Osteocyte (in vitro differentiated cells): ENCODE data around the gene UST. TPM values are rescaled to one million over a fixed set of nuclear protein-coding genes. Genes with fewer than 3 reads are reported as not detected.

ENCODE experiments used
- DNase-seq: peaks from one replicate; pipeline ENCODE4 v3.0.0; 2021; ENCODE audit warnings: mixed read lengths; ENCODE audit not compliant: unreplicated experiment; ENCODE audit errors: extremely low spot score
- H3K27ac Mint-ChIP-seq: one replicate; pipeline ENCODE4 v1.8.0; 2021; ENCODE audit warnings: mild to moderate bottlenecking, mixed read lengths; ENCODE audit not compliant: unreplicated experiment
- H3K27me3 Mint-ChIP-seq: one replicate; pipeline ENCODE4 v1.8.0; 2021; ENCODE audit warnings: mixed read lengths; ENCODE audit not compliant: unreplicated experiment
- H3K36me3 Mint-ChIP-seq: one replicate; pipeline ENCODE4 v1.8.0; 2021; ENCODE audit warnings: mixed read lengths; ENCODE audit not compliant: unreplicated experiment
- H3K4me1 Mint-ChIP-seq: one replicate; pipeline ENCODE4 v1.8.0; 2021; ENCODE audit warnings: mixed read lengths; ENCODE audit not compliant: unreplicated experiment
- H3K4me3 Mint-ChIP-seq: one replicate; pipeline ENCODE4 v1.8.0; 2021; ENCODE audit warnings: mild to moderate bottlenecking, moderate library complexity, mixed read lengths; ENCODE audit not compliant: unreplicated experiment
- H3K9me3 Mint-ChIP-seq: one replicate; pipeline ENCODE4 v1.8.0; 2021; ENCODE audit warnings: mixed read lengths; ENCODE audit not compliant: unreplicated experiment
- CTCF ChIP-seq: fragments of 200-600 bp; sonication (generic); IDR thresholded peaks from 2 replicates; pipeline ENCODE4 v1.5.0; 2021; ENCODE audit warnings: antibody characterized with exemption, mild to moderate bottlenecking, moderate library complexity
- total RNA-seq: library from RNA; stranded (reverse); gene quantifications from 2 replicates; pipeline ENCODE4 v1.2.1, GENCODE V29; 2021

The UST gene
- total RNA-seq, 1 donor from 2014 or later: 15.7 TPM

GRCh38 chr6:148743476-148743875, 3.4 kb upstream of the UST start:
- no peak for TF ChIP-seq CTCF
- no peak overlapping the region for H3K4me3 Mint-ChIP-seq
- H3K9me3 Mint-ChIP-seq: no peaks in the 10 kb centered on the region
- H3K4me1 Mint-ChIP-seq: peaks cover 16% of the 10 kb centered on the region
- H3K36me3 Mint-ChIP-seq: no peaks in the 10 kb centered on the region
- H3K27me3 Mint-ChIP-seq: peaks cover 6% of the 10 kb centered on the region
- H3K27ac Mint-ChIP-seq: no peak overlapping the region
- no peak for DNase-seq

GRCh38 chr6:148745926-148746325, 904 bp upstream of the UST start:
- Mint-ChIP-seq H3K9me3 (no peaks in the 10 kb centered on the region), H3K4me3 (peak overlapping the region; percentile 93), H3K27me3 (peaks cover 6% of the 10 kb centered on the region), H3K4me1 (peaks cover 24% of the 10 kb centered on the region), H3K27ac (peak overlapping the region; percentile 96), H3K36me3 (no peaks in the 10 kb centered on the region)
- no peak for TF ChIP-seq CTCF
- no peak for DNase-seq

- Mint-ChIP-seq H3K36me3 (no peaks in the 10 kb centered on the region), H3K27ac (peak overlapping the region; percentile 72), H3K9me3 (no peaks in the 10 kb centered on the region), H3K4me3 (peak overlapping the region; percentile 93), H3K4me1 (peaks cover 24% of the 10 kb centered on the region), H3K27me3 (peaks cover 6% of the 10 kb centered on the region)
- DNase-seq: peak; percentile 88
- TF ChIP-seq CTCF: no peak
Measured at GRCh38 chr6:148747145-148747470, 278 bp downstream of the UST start.

GRCh38 chr6:148747471-148748165, 788 bp downstream of the UST start:
- H3K4me3 Mint-ChIP-seq: peak overlapping the region; percentile 83
- peak; percentile 86 for DNase-seq
- no peak for TF ChIP-seq CTCF
- peak overlapping the region; percentile 72 for H3K27ac Mint-ChIP-seq
- peaks cover 6% of the 10 kb centered on the region for H3K27me3 Mint-ChIP-seq
- no peaks in the 10 kb centered on the region for H3K9me3 Mint-ChIP-seq
- peaks cover 24% of the 10 kb centered on the region for H3K4me1 Mint-ChIP-seq
- no peaks in the 10 kb centered on the region for H3K36me3 Mint-ChIP-seq

GRCh38 chr6:148749674-148750073, 2.8 kb downstream of the UST start:
- no peak for DNase-seq
- Mint-ChIP-seq H3K36me3 (no peaks in the 10 kb centered on the region), H3K4me3 (no peak overlapping the region), H3K27me3 (peaks cover 3% of the 10 kb centered on the region), H3K27ac (no peak overlapping the region), H3K9me3 (no peaks in the 10 kb centered on the region), H3K4me1 (peaks cover 22% of the 10 kb centered on the region)
- no peak for TF ChIP-seq CTCF
